Measurements from ENCODE around the gene SFR1.

DNA sequence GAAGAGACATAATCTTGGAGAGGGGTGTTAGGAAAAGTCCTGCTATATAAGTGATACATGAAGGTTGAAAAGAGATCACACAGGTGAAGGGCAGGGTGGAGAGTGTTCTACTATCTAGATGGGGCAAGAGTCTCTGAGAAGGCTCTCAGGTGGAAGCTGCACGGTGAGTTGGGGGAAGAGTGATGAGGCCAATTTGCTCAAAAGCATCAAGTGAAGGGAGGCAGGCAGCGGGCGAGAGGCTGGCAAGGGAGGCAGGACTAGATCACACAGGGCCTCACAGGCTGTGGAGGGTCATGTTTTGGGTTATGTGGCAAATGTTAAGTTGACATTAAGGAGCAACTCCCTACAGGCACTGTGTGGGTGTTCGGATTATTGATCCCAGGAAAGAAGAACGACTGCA is 33.7 kb upstream of the SFR1 start:
- TF ChIP-seq, protein P1, sequence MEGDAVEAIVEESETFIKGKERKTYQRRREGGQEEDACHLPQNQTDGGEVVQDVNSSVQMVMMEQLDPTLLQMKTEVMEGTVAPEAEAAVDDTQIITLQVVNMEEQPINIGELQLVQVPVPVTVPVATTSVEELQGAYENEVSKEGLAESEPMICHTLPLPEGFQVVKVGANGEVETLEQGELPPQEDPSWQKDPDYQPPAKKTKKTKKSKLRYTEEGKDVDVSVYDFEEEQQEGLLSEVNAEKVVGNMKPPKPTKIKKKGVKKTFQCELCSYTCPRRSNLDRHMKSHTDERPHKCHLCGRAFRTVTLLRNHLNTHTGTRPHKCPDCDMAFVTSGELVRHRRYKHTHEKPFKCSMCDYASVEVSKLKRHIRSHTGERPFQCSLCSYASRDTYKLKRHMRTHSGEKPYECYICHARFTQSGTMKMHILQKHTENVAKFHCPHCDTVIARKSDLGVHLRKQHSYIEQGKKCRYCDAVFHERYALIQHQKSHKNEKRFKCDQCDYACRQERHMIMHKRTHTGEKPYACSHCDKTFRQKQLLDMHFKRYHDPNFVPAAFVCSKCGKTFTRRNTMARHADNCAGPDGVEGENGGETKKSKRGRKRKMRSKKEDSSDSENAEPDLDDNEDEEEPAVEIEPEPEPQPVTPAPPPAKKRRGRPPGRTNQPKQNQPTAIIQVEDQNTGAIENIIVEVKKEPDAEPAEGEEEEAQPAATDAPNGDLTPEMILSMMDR (IDR thresholded peaks at IDR 0.05): no peak
- TF ChIP-seq POLR2A (IDR thresholded peaks at IDR 0.05) (no peak), EP300 (IDR thresholded peaks at IDR 0.05) (no peak)
